Hepatocyte (in vitro differentiated cells): ENCODE measurements around the gene LDLRAD4.

Experiments
- CTCF ChIP-seq: fragments of 200-600 bp; sonication (generic); IDR thresholded peaks from 2 replicates; pipeline ENCODE4 v1.5.1; 2016; ENCODE audit warnings: antibody characterized with exemption, mild to moderate bottlenecking; ENCODE audit not compliant: poor library complexity
- EZH2 ChIP-seq: fragments of 200-600 bp; sonication (generic); IDR thresholded peaks from 2 replicates; pipeline ENCODE4 v1.6.1; 2016; ENCODE audit warnings: antibody characterized with exemption, mild to moderate bottlenecking, borderline replicate concordance

- TF ChIP-seq CTCF (no peak), EZH2 (no peak)
These were observed 153.3 kb downstream of the LDLRAD4 start for GRCh38 chr18:13371689-13372418.
